ENCODE measurements around the gene HNRNPC.
"Not testable (repeated sequence)": the region's sequence is repeated elsewhere in the genome, so short reads cannot be mapped to it uniquely, and the experiment has no call there.

HNRNPC gene

DNA sequence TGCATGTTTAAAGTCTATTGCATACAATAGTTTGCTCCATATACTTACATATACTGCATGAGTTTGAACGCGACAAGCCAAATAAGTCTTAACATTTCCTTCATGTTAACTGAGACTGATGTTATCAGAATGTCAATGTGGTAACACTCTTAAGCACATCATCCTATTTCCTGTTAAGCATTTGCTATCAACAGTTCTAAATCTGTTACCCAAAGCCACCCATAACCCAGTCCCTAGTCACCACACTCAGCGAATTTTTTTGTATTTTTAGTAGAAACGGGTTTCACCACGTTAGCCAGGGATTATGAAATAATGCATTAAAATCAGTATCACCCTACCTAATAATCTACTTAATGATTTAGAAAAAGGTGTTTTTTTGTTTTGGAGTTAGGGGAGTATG is 39.4 kb downstream of the HNRNPC start:
- Histone ChIP-seq H3K4me3 (ENCODE audit: severe bottlenecking) (no peak overlapping the region), H3K4me1 (ENCODE audit: insufficient read depth, poor library complexity, severe bottlenecking) (no peaks in the 10 kb centered on the region), H3K27me3 (ENCODE audit: insufficient read depth, poor library complexity, severe bottlenecking) (no peaks in the 10 kb centered on the region), H3K9me3 (ENCODE audit: severe bottlenecking) (no peaks in the 10 kb centered on the region), H3K27ac (ENCODE audit: poor library complexity, severe bottlenecking) (no peak overlapping the region), H3K36me3 (ENCODE audit: low read depth) (peaks cover 100% of the 10 kb centered on the region)
- ATAC-seq (ENCODE audit: low read depth) = no peak
- TF ChIP-seq, protein P1, sequence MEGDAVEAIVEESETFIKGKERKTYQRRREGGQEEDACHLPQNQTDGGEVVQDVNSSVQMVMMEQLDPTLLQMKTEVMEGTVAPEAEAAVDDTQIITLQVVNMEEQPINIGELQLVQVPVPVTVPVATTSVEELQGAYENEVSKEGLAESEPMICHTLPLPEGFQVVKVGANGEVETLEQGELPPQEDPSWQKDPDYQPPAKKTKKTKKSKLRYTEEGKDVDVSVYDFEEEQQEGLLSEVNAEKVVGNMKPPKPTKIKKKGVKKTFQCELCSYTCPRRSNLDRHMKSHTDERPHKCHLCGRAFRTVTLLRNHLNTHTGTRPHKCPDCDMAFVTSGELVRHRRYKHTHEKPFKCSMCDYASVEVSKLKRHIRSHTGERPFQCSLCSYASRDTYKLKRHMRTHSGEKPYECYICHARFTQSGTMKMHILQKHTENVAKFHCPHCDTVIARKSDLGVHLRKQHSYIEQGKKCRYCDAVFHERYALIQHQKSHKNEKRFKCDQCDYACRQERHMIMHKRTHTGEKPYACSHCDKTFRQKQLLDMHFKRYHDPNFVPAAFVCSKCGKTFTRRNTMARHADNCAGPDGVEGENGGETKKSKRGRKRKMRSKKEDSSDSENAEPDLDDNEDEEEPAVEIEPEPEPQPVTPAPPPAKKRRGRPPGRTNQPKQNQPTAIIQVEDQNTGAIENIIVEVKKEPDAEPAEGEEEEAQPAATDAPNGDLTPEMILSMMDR (IDR thresholded peaks at IDR 0.05; ENCODE audit: poor library complexity, severe bottlenecking) = no peak
- no peak for DNase-seq (ENCODE audit: low spot score)

DNA sequence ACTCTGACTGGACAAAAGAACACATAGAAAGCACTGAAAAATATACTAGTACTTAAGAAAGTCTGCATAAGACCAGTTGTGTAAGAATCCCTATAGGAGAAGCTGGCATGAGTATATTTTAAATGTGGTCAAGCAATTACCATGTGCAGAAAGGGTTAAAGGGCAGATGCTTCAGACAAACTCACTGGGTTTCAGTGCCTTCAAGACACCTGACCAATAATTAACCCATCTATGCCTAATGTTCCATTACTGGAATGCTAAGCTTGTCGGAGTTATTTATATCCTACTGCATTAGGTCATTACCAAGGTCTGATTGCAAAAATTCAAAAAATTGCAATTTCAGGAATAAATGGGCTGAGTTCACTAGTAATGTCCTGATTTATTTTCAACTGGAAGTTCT is 41.3 kb downstream of the HNRNPC start:
- Histone ChIP-seq H3K27me3 (ENCODE audit: insufficient read depth, poor library complexity, severe bottlenecking) (no peaks in the 10 kb centered on the region), H3K36me3 (ENCODE audit: low read depth) (peaks cover 100% of the 10 kb centered on the region), H3K4me1 (ENCODE audit: insufficient read depth, poor library complexity, severe bottlenecking) (no peaks in the 10 kb centered on the region), H3K9me3 (ENCODE audit: severe bottlenecking) (no peaks in the 10 kb centered on the region), H3K4me3 (ENCODE audit: severe bottlenecking) (no peak overlapping the region), H3K27ac (ENCODE audit: poor library complexity, severe bottlenecking) (no peak overlapping the region)
- DNase-seq (ENCODE audit: low spot score) (no peak), ATAC-seq (ENCODE audit: low read depth) (no peak)
- TF ChIP-seq, protein P1 (IDR thresholded peaks at IDR 0.05; ENCODE audit: poor library complexity, severe bottlenecking) = no peak

DNA sequence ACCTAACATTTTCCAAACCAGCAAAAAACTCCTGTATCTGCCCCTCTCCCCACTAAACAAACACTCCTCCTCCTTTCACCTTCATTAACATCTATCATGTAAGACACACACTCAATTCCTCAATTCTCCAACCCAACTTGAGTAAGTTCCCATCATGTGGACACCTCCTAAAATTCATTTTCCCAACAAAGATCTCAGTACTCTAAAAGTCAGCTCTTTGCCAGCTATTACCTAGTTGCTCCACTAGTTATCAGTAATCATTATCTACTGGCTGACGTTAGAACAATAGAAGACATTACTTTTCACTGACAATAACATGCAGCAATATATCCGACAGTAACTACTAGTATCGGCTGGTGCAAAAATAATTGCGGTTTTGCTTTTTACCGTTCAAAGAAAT is 42.1 kb downstream of the HNRNPC start:
- TF ChIP-seq, protein P1 (IDR thresholded peaks at IDR 0.05; ENCODE audit: poor library complexity, severe bottlenecking) = no peak
- ATAC-seq (ENCODE audit: low read depth) = no peak

GRCh38 chr14:21226467-21226866 is 42.8 kb downstream of the HNRNPC start:
- no peak overlapping the region for H3K4me3 ChIP-seq (ENCODE audit: severe bottlenecking)

More for the DNA sequence above, 42.1 kb downstream of the HNRNPC start:
- no peak for DNase-seq (ENCODE audit: low spot score)
- no peaks in the 10 kb centered on the region for H3K27me3 ChIP-seq (ENCODE audit: insufficient read depth, poor library complexity, severe bottlenecking)
- H3K9me3 ChIP-seq (ENCODE audit: severe bottlenecking) = no peaks in the 10 kb centered on the region
- no peaks in the 10 kb centered on the region for H3K4me1 ChIP-seq (ENCODE audit: insufficient read depth, poor library complexity, severe bottlenecking)
- no peak overlapping the region for H3K27ac ChIP-seq (ENCODE audit: poor library complexity, severe bottlenecking)
- no peak overlapping the region for H3K4me3 ChIP-seq (ENCODE audit: severe bottlenecking)
- peaks cover 100% of the 10 kb centered on the region for H3K36me3 ChIP-seq (ENCODE audit: low read depth)

GRCh38 chr14:21225164-21225563 is 44.1 kb downstream of the HNRNPC start:
- not testable (repeated sequence) for H3K4me3 ChIP-seq (ENCODE audit: severe bottlenecking); H3K9me3 ChIP-seq (ENCODE audit: severe bottlenecking); DNase-seq (ENCODE audit: low spot score); H3K27ac ChIP-seq (ENCODE audit: poor library complexity, severe bottlenecking); H3K27me3 ChIP-seq (ENCODE audit: insufficient read depth, poor library complexity, severe bottlenecking); ATAC-seq (ENCODE audit: low read depth)
- peaks cover 100% of the 10 kb centered on the region for H3K36me3 ChIP-seq (ENCODE audit: low read depth)
- H3K4me1 ChIP-seq (ENCODE audit: insufficient read depth, poor library complexity, severe bottlenecking) = peaks cover 10% of the 10 kb centered on the region

More at GRCh38 chr14:21226467-21226866, 42.8 kb downstream of the HNRNPC start:
- Histone ChIP-seq H3K4me1 (ENCODE audit: insufficient read depth, poor library complexity, severe bottlenecking) (no peaks in the 10 kb centered on the region), H3K9me3 (ENCODE audit: severe bottlenecking) (no peaks in the 10 kb centered on the region), H3K36me3 (ENCODE audit: low read depth) (peaks cover 100% of the 10 kb centered on the region), H3K27ac (ENCODE audit: poor library complexity, severe bottlenecking) (no peak overlapping the region), H3K27me3 (ENCODE audit: insufficient read depth, poor library complexity, severe bottlenecking) (no peaks in the 10 kb centered on the region)
- TF ChIP-seq, protein P1 (IDR thresholded peaks at IDR 0.05; ENCODE audit: poor library complexity, severe bottlenecking) = no peak
- DNase-seq (ENCODE audit: low spot score) (no peak), ATAC-seq (ENCODE audit: low read depth) (no peak)

Measured in RWPE2 (cell line).